Measurements from ENCODE around the gene MOCS2. TPM values are rescaled to one million over a fixed set of nuclear protein-coding genes. Genes with fewer than 3 reads are reported as not detected.

Gene MOCS2
- polyA plus RNA-seq, 3 donors, result 66.0 to 87.3 (median 73.2) TPM

DNA sequence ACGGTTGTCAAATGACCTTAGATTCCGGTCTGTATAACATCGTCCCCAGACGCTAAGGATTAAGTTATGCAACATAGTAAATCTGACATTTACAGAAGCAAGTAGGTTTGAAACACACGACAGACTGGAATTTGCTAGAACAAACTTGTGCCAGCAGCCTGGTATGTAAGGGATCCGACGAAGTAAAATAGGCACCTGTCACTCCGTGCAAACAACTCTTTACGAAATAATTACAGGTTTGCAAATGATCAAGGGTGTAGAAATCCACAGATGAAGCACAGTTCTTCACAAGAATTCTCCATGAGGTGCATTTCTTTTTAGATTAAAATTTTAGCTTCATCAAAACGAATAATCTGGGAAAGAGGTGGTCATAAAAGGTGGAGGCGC, 508 bp downstream of the MOCS2 start:
- DNase-seq (ENCODE audit: extremely low read depth in 1 of 11, low read depth in 9 of 11, low spot score in 4 of 11), result peak in 1 of 11 donors; percentile 16

DNA sequence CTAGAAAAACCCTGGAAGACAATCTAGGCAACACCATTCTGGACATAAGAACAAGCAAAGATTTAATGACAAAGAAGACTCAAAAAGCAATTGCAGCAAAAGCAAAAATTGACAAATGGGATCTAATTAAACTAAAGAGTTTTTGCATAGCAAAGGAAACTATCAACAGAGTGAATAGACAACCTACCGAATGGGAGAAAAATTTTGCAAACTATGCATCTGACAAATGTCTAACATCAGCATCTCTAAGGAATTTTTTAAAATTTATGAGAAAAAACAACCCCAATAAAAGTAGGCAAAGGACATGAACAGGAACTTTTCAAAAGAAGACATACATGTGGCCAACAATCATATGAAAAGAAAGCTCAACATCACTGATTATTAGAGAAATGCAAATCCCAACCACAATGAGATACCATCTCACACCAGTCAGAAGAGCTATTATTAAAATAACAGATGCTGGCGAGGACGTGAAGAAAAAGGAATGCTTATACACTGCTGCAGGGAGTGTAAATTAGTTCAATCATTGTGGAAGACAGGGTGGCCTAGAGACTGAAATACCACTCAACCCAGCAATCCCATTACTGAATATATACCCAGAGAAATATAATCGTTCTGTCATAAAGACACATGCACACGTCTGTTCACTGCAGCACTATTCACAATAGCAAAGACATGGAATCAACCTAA, 3.8 kb downstream of the MOCS2 start:
- no peak for DNase-seq (ENCODE audit: extremely low read depth in 1 of 11, low read depth in 9 of 11, low spot score in 4 of 11)

DNA sequence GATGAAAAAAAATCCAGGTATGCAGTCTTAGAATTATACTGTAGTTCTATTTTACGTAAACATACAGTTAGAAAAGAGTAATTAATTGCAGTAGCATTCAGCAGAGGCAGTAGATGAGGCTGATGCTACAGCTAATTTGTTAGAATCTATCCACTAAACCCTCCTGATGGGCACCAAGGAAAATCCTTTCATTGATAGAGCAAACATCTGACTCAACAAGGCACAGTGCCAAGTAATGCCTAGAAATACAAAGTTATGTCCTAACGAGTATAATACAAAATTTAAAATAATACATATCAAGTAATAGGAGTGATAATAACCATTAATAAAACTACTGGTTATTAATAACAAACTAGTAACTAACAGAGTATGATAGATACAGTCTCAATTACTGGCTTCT, 9.0 kb downstream of the MOCS2 start:
- no peak for DNase-seq (ENCODE audit: extremely low read depth in 1 of 11, low read depth in 9 of 11, low spot score in 4 of 11)

DNA sequence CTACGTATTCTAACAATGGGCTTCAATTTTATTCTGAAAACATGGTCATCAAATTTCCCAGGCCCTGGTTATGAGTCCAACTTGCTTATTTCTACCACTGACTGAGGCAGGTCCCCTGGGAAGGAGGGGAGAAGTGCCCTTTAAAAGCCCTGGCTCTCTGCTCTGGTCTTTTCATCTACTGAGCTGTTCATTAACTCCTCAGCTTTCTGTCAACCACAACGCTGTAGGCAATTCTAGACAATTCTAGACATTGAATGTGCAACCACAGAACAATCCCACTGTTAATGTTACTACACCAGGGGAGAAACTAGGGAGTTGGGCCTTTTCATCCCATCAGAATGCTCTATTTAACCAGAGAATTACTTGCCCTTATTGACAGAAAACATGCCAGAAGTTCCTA, 10.0 kb downstream of the MOCS2 start:
- DNase-seq (ENCODE audit: extremely low read depth in 1 of 11, low read depth in 9 of 11, low spot score in 4 of 11), result peak in 1 of 11 donors; percentile 28

DNA sequence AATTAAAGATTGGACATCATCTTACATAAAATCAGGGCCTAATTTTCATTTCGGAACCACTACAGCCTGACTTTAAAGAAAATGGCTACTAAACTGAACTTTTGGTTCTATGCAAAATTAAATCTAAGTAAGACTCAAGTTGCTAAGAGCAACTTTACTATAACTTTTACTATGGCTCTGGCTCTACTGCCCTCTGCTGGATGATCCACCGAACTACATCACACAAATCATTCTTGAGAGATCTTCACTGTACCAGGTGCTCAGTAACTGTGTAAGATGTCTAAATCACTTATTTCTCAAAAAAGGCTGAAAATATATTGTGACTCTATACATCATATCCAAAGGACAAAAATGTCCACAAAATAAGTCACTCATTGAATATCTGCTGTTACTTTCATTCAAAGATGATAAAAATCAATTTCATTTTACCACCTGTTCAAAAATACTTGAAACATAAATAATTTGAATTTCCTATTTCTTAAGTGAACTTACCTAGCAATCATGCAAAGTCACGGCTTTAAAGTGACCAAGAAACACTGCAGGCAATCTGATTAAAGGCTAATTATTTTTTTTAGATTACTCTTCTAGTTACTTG, 13.5 kb downstream of the MOCS2 start:
- DNase-seq (ENCODE audit: extremely low read depth in 1 of 11, low read depth in 9 of 11, low spot score in 4 of 11), result peak in 9 of 11 donors; percentile 22 to 66 (median 37)

DNA sequence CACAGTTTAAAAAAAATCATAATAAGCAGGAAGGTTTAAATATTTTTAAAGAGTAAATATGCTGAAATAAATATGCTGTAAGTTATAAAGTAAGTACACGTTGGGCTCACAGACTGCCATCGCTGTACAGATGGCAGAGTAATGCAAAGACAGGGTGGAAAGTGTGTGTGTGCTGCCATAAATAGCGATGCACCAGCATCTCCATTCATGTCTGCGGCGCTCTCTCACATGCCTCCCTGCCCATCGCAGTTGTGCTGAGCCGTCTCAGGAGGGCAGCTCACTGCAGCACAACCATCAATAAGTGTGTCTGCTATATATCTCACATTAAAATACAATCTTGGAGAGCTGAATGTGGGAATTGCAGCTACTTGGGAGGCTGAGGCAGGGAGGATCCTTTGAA, 14.3 kb downstream of the MOCS2 start:
- DNase-seq (ENCODE audit: extremely low read depth in 1 of 11, low read depth in 9 of 11, low spot score in 4 of 11), result no peak

DNA sequence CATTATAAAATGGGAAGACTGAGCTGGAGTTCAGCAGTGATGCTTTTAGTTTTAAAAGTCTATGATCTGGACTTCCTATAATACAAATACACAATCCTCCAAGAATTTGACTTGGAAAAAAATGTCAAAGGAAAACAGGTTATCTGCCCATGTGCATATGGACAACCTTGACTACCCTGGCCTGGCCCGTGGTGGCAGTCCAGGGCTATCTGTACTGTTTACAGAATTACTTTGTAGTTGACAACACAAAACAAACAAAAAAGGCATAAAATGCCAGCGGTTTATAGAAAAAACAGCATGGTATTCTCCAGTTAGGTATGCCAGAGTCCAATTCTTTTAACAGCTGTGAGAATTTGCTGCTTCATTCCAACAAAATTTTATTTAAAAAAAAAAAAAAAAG, 17.3 kb downstream of the MOCS2 start:
- DNase-seq (ENCODE audit: extremely low read depth in 1 of 11, low read depth in 9 of 11, low spot score in 4 of 11), result no peak

DNA sequence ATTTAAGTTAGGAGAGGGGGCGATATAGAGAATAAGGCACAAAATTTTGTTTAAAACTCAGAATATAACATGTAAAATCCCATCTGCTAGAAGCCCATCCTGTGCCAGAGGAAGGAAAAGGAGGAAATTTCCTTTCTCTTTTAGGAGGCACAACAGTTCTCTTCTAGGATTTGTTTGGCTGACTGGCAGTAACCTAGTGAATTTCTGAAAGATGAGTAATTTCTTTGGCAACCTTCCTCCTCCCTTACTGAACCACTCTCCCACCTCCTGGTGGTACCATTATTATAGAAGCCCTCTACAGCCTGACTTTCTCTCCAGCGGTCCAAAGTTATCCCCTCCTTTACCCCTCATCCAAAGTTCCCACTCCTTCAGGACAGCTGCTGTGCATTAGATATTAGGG, 18.3 kb downstream of the MOCS2 start:
- DNase-seq (ENCODE audit: extremely low read depth in 1 of 11, low read depth in 9 of 11, low spot score in 4 of 11), result no peak

DNA sequence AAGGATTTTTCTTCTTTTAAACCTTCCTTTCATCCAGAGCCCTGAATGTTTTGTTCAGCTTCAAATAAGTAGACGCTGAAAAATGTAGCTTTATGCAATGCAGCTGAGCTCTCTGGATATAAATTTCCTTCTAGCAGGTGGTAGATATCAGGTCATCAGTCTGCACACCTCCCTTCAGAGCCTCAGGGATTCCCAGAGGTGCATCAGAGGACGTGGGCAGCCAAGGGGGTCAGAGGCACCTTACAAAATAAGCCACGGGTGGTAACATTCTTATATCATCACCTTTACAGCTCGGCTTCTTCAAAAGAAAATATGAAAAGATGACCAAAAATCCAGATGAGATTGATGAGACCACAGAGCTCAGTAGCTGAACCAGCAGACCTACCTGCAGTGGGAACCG, 19.3 kb downstream of the MOCS2 start:
- DNase-seq (ENCODE audit: extremely low read depth in 1 of 11, low read depth in 9 of 11, low spot score in 4 of 11), result no peak

DNA sequence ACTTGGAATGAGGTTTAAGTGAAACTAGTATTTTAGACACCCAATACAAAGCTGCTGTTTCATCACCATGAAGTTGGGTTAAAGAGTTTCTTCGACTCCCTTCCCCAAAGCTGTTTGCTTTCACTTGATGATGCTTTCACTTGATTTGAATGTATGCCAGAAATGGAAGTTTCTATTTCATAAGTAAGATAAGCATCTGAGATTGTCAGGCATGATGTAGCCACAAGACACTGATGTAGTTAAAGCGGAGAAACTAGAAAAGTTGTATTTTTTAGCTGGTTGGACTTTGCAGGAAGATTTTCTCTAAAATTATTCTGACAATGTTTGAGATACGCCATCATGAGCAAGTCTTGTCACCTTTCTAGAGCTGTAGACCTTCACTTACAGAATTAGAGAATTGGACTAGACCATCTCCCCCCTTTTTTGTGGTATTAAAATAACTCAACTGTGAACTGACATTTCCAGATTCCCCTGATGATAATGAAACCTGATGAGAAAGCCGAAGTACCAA, 20.0 kb downstream of the MOCS2 start:
- DNase-seq (ENCODE audit: extremely low read depth in 1 of 11, low read depth in 9 of 11, low spot score in 4 of 11), result no peak

DNA sequence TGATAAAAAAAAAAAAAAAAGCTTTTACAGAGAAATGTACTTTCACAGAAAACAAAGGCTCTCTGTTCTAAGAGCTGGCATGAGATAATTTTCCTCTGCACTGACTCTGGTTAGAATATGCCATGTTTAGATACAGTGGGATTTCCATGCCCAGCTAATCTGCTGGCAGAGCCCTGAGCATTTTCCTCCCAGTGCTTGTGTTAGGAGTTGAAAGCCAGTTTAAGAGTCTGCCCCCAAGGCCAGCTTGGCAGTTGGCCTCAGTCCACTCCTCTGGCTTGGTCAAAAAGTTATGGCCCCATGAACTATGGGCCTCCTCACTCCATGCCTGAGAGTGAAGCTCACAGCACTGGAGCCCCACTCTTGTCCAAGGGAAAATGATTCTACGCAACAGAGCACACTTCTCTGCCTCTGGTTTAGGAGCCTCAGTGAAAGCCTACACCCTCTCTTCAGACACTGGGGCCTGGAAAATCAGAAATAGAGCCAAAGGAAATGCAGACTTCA, 21.9 kb downstream of the MOCS2 start:
- no peak for DNase-seq (ENCODE audit: extremely low read depth in 1 of 11, low read depth in 9 of 11, low spot score in 4 of 11)

DNA sequence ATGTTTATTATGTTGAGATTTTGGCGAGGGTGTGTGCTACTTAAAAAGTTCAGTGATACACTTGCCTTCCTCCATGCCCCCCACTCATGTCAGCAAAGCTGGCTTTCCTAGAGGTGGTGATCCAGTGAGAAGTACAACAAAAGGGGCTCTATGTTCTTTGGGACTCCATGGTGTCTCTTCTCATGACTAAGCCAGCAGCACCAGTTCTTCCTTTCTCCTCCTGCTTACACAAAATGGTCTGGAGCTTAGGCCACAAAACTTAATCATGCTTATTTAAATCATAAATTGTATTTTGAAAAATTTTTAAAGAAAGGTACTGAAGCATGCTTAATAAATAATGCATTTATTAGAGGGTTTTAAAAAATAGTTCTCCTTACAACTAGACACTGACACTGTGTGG, 22.4 kb downstream of the MOCS2 start:
- no peak for DNase-seq (ENCODE audit: extremely low read depth in 1 of 11, low read depth in 9 of 11, low spot score in 4 of 11)

DNA sequence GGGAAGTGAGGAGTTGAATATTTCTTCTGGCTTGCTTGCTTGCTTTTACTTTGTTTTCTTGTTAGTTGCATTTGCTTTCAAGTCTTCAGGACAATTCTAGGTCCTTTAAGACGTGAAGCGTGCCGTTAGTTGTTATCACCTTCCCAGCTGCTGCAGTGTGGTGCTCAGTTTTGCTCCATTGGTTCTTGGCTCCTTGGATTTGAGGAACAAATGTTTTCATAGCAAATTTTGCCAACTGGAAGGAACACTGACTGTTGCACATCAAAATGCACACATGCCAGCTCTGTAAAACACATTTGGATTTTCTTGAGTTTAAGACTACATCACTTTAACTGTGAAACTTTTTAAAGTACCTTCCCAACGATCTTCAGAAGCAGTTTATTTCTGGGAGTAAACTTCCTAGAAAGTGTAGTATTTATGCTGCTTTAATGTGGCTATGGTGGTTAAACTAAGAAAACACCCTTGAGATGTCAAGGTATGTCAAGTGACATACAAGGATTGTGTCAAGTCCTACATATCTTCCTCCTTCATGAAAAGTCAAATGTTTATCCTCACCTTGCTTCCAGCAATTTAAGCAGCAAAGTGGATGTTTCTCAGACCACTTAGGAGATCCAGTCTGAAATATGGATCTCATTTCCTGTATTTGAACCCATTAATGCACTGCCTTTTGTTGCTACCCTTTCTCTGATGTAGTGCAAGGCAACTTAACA, 24.9 kb downstream of the MOCS2 start:
- DNase-seq (ENCODE audit: extremely low read depth in 1 of 11, low read depth in 9 of 11, low spot score in 4 of 11), result no peak

DNA sequence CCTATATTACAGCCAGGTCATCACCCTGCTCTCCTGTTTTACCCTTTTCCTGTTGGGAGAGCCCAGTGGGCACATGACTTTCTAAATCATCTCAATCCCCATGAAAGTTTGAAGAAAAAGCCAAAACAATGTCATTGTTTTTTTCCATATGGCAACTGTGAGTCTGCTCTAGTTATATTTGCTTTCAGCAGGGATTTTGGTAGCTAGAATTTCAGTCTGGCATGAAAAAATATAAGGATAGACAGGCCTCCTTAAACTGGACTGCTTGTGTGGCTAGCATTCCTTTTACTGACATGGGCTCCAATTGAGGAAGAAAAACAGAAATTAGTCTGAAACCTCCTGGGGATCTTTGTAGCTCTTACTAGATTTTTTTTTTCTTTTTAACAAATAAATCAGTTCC, 25.6 kb downstream of the MOCS2 start:
- no peak for DNase-seq (ENCODE audit: extremely low read depth in 1 of 11, low read depth in 9 of 11, low spot score in 4 of 11)

DNA sequence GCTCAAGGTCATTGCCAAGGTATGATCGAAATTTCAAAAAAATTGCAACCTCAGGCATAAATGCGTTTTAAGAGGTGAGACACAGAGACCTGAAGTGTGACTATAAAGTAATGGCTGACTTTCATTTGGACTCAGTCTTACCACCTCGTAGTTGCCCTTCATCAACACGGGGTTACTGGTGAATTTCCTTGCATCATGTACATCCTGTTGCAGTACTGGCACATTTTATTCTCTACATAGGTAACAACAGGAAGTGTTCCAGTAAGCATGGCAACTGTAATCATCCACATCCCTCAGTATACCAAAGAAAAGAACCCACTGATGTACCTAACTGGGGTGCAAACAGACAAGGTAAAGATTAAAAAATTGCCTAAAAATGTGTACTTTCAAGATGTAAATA, 29.3 kb downstream of the MOCS2 start:
- no peak for DNase-seq (ENCODE audit: extremely low read depth in 1 of 11, low read depth in 9 of 11, low spot score in 4 of 11)

DNA sequence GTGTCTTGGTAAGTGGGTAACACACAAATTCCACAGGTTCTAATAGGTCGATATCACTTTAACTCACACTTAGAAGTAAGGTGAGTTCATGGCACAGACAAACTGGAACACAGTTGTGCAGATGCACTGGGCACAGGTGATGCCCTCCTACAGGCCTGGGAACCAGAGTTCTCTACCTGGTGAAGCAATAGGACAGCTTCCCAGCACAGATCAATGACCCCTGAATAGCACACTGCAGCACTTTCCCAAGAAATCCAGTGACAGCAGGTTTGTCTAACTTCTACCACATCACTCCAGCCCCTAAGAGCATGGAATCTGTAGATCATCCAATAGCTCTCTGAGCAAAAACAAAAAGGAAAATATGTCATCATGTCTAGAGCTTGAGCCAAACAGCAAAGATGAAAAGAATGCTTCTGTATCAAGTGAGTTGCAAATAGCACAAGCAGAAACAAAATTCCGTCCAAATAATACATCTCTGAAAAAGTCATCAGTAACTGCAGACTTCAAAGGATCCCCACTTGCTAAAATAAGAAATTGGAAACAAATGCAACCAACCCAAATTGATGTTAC, 33.5 kb downstream of the MOCS2 start:
- DNase-seq (ENCODE audit: extremely low read depth in 1 of 11, low read depth in 9 of 11, low spot score in 4 of 11), result no peak

DNA sequence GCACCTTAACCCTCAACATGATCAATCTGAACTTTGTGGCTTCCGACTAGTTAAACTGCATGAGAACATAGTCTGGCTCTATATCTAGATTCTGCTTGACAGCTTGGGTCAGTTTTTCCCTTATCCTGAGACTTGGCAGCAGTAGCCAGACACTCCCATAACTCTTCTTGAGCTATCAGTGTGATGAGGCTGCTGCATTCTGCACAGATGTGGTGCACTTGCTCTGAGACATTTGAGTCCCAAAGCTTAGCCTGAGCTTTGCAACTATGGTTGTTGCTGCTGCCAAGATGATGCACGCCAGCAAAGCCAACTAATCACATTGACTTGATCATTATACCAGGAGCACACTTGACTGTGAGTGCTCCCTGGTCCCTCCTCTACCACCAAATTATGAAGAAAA, 36.2 kb downstream of the MOCS2 start:
- no peak for DNase-seq (ENCODE audit: extremely low read depth in 1 of 11, low read depth in 9 of 11, low spot score in 4 of 11)

DNA sequence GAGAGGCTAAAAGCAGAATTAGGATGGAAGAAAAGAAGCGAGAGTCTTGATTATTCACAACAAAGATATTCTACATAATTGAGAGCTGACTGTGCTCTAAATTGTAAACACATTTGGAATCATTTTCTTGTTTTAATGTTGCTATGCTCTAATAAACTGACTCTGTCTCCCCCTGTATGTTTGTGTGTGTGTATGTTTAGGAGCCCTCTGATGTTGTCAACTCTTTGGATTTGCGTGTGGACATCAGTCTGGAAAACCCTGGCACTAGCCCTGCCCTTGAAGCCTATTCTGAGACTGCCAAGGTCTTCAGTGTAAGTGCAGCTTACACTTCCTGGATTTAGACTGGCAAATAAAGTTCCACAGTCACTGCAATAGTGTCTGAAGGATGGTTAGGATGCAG, 37.8 kb downstream of the MOCS2 start:
- DNase-seq (ENCODE audit: extremely low read depth in 1 of 11, low read depth in 9 of 11, low spot score in 4 of 11), result no peak

DNA sequence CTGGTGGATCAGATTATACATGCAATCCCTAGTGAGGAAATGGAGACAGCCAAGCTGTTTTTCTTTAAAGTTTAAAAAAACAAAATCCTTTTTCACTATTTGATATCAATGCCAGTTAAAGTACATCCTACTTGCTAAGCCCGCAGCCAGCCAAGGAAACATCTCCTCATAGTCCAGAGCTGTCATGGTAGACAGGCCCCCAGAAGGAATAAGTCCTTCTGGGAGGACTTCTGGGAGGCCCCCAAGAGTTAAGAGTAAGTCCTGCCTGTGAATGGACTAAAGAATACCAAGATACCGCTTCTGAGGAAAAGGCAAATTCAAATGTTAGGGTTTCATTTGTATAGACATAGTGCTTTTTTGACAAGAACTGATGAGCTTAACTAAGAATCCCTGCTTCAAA, 38.3 kb downstream of the MOCS2 start:
- no peak for DNase-seq (ENCODE audit: extremely low read depth in 1 of 11, low read depth in 9 of 11, low spot score in 4 of 11)

DNA sequence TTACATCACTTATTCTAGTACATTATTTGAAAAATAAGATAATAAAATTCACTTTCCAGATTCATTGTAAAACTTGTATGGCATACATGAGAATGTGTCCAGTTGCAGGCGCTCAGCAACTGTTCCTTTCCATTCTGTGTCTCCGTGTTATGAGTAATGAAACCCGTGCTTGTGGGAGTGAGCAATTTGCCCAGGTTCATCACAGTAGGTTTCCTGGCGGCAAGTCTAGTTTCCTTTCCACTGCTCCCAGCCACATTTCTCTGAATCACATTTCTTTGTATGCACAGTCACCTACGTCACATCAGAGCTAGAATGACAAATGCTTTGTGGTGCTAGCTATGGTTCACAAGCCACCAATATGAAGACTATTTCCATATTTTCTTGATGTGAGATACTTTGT, 39.9 kb downstream of the MOCS2 start:
- no peak for DNase-seq (ENCODE audit: extremely low read depth in 1 of 11, low read depth in 9 of 11, low spot score in 4 of 11)

Data from renal cortex interstitium (tissue), 11 donors.